NCI-H187 treated with DMSO at 0.1 percent for 48 hours (cell line): ENCODE measurements around the gene COL4A2.
A peak's percentile ranks its signal among the peaks of the same experiment; 100 is the strongest.

Experiments
- DNase-seq: peaks from one replicate; lab custom pipeline; 2025; lab: John Stamatoyannopoulos, UW

The COL4A2 gene

GRCh38 chr13:110402299-110403069 is 95.4 kb downstream of the COL4A2 start:
- no peak for DNase-seq

GRCh38 chr13:110403315-110403714 is 96.2 kb downstream of the COL4A2 start:
- no peak for DNase-seq

- DNase-seq: no peak
These were observed 96.6 kb downstream of the COL4A2 start for GRCh38 chr13:110403721-110404120.

- no peak for DNase-seq
These were observed 97.2 kb downstream of the COL4A2 start for GRCh38 chr13:110404321-110404720.

DNA sequence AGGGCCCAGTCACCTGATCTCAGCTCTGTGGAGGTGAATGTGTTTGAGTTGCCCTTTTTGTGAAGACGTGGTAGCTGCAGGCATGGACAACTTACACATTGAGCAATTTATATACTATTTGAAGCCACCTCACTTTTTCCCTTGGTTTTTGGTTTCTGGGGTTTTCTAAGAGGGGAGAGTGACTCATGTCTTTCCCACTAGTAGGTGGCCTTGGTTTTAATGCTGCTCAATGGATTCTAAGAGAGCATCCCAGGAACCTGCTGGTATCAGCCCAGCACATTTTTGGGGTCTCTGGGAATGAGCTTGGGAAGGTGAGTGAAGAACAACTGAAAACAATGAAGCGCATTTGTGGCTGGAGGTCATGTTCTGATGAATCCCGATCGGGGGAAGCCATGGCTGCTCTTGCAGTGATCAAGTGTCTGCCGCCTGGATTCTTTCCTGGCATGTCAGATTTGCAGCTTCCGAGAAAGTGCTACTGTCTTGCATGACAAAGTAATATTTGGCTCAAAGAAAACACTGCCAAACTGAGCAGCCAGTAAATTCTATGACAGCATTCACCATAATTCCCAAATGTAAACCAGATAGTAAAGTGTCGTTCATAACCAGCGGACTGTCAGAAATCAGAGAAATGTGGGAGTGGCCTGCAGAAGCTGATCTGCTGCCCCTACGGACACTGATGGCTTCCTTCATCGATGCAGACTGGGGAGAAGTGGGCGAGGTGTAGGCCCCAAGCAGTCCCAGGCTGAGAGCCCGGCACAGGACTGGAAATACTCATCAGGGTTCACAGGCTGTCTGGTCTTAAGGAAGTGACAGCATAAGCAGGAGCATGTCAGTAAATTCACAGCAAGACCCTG is 98.7 kb downstream of the COL4A2 start:
- no peak for DNase-seq

GRCh38 chr13:110407021-110407420 is 99.9 kb downstream of the COL4A2 start:
- no peak for DNase-seq

DNA sequence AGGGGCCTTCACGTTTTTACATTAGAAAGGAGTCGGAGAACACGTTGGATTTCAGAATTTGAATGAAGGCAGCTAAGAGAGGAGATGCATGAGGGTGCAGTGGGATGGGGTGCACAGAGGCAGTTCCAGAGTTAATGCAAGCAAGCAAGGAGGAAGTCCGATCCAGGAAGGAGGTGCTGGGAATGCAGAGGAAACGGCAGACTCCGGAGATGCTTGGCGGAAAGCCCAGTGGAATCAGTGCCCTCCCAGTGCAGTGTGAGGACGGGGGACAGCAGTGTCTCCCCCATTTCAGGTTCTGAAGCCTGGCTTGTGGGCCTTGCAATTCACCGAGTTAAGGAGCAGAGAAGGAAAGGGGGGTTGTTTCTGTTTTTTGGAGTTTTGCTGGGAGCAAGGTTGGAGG is 100.4 kb downstream of the COL4A2 start:
- DNase-seq: no peak

- DNase-seq: no peak
These were observed 101.2 kb downstream of the COL4A2 start for GRCh38 chr13:110408286-110408685.

GRCh38 chr13:110409581-110409992 is 102.5 kb downstream of the COL4A2 start:
- no peak for DNase-seq

DNA sequence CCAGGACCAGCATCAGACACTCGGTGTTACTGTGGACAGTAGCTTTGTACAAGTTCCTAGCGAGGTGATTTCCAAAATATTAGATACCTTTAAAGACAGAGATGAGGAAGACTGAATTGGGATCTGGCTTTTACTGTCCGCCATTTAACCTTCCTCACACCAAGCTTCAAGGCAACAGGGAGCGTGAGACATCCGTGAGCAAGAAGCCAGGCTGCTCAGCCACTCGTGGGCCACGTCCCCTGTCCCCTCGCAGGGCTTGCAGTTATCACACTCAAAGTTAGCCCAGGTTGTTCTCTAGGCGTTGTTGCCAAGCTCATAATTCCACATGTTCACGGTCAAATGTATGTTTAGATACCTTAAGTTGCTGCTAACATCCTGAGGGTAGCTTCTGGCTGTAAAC is 102.9 kb downstream of the COL4A2 start:
- DNase-seq: no peak

- DNase-seq: no peak
These were observed 104.0 kb downstream of the COL4A2 start for GRCh38 chr13:110410936-110411687.

DNA sequence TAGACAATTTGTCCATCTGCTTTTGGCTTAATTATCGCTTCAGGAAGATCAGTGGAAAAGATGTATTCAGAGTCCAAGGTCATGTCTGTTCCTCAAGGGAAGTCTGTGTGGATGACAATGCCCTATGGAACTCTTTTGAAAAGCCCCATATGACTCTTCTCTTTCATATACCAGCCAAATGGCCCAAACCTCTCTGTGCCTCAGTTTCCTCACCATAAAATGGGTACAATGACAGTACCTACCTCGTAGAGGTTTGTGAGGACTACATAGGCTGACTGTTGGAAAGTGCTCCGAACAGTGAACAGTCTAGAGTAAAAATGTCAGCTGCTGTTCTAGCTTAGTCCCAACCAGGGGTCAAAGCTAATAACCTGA is 104.6 kb downstream of the COL4A2 start:
- DNase-seq: no peak

GRCh38 chr13:110412132-110412914 is 105.2 kb downstream of the COL4A2 start:
- peak; percentile 34 for DNase-seq

GRCh38 chr13:110413016-110413675 is 106.1 kb downstream of the COL4A2 start:
- DNase-seq: no peak

DNA sequence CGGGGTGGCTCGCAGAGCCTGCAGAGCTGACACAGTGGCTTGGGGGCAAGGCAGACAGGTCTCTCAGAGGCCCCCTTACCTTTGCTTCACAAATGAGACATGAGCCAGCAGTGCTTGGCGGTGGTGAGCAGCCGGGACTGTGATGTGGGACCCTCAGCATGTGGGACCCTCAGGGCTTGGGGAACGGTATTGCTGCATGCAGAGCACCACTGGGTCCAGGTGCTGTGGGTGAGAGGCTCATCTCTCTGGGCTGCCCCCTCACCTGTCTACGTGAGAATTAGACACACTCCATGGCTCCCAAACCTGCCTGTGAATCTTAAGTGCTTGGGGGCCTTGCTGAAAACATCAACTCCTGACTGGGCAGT is 106.6 kb downstream of the COL4A2 start:
- no peak for DNase-seq

DNA sequence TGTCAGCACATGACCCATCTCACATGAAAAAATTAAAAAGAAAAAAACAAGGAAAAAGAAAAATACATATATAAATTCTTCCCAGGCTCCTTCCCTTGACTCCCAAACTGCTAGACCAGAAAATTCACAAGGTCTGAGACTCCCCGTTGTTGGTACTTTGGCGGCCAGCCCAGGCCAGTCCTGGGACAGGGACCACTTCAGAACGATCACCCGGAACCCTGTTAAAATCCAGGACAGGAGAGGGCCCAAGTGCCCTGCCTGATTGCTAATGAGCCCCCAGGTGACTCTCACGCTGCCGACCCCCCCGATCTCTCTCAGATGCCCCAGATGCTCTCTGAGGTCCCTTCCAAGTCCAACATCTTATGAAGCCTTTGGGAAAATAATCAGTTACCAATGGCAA is 107.2 kb downstream of the COL4A2 start:
- no peak for DNase-seq

- no peak for DNase-seq
These were observed 107.8 kb downstream of the COL4A2 start for GRCh38 chr13:110414931-110415330.

GRCh38 chr13:110415669-110416068 is 108.6 kb downstream of the COL4A2 start:
- DNase-seq: no peak

- no peak for DNase-seq
These were observed 109.3 kb downstream of the COL4A2 start for GRCh38 chr13:110416131-110417025.

DNA sequence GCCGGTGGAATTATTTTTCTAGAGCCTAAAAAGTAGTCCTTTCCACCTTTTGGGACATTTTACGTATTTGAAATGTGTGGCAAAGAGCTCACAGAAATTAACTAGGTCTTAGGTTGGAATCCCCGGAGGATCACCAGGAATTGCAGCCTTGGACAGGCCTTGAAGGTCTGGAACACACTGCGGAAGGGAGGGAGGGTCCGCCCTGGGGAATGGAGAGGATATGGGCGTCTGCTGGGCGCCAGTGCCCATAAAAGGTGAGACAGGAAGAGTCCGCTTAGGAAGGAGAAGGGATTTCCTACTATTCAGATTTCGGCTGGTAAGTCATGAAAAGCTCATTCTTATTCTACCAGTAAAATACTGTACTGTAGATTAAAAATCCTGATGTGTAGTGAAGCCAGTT is 111.9 kb downstream of the COL4A2 start:
- DNase-seq: no peak
